GM18505 (cell line): ENCODE data around the gene LIMD2.

Experiments
- ATAC-seq: cut with Tn5 transposase; IDR thresholded peaks from one replicate; pipeline ENCODE4 v1.9.1; 2021; ENCODE audit not compliant: unreplicated experiment
- POLR2A ChIP-seq: IDR thresholded peaks from 4 replicates; pipeline ENCODE4 v1.6.1; 2011; ENCODE audit warnings: borderline replicate concordance; ENCODE audit not compliant: insufficient read depth, insufficient read length; ENCODE audit errors: extremely low read depth

LIMD2 gene

GRCh38 chr17:63697341-63698286 lies 2.3 kb downstream of the LIMD2 start:
- no peak for ATAC-seq
- TF ChIP-seq POLR2A, result peak; percentile 74

- no peak for TF ChIP-seq POLR2A
- ATAC-seq, result no peak
Observed at GRCh38 chr17:63696381-63696961, 3.5 kb downstream of the LIMD2 start.

- no peak for ATAC-seq
- TF ChIP-seq POLR2A, result peak; percentile 2
Observed at GRCh38 chr17:63695889-63696288, 4.0 kb downstream of the LIMD2 start.

- ATAC-seq, result no peak
Observed at GRCh38 chr17:63694950-63695773, 4.8 kb downstream of the LIMD2 start.

GRCh38 chr17:63694229-63694949 lies 5.5 kb downstream of the LIMD2 start:
- TF ChIP-seq POLR2A, result peak; percentile 51
- ATAC-seq, result no peak

More at GRCh38 chr17:63694950-63695773, 4.8 kb downstream of the LIMD2 start:
- peak; percentile 41 for TF ChIP-seq POLR2A

GRCh38 chr17:63693411-63694113 lies 6.4 kb downstream of the LIMD2 start:
- TF ChIP-seq POLR2A, result no peak
- no peak for ATAC-seq

- no peak for TF ChIP-seq POLR2A
- no peak for ATAC-seq
Observed at GRCh38 chr17:63692195-63692816, 7.6 kb downstream of the LIMD2 start.

- no peak for TF ChIP-seq POLR2A
- ATAC-seq, result no peak
Observed at GRCh38 chr17:63689479-63689878, 10.4 kb downstream of the LIMD2 start.

- TF ChIP-seq POLR2A, result no peak
- no peak for ATAC-seq
Observed at GRCh38 chr17:63688396-63689020, 11.4 kb downstream of the LIMD2 start.

GRCh38 chr17:63686138-63686685 lies 13.7 kb downstream of the LIMD2 start:
- ATAC-seq, result no peak

GRCh38 chr17:63685578-63685977 lies 14.3 kb downstream of the LIMD2 start:
- TF ChIP-seq POLR2A, result no peak
- ATAC-seq, result no peak

More at GRCh38 chr17:63686138-63686685, 13.7 kb downstream of the LIMD2 start:
- TF ChIP-seq POLR2A, result no peak
